AG08395 (cell line): ENCODE data around the gene TRIM15.

ENCODE experiments used
- DNase-seq: peaks from one replicate; pipeline ENCODE4 v3.0.0; 2012; ENCODE audit warnings: mixed read lengths, low spot score

The TRIM15 gene

GRCh38 chr6:30145818-30146217, 17.5 kb upstream of the TRIM15 start:
- no peak for DNase-seq

- no peak for DNase-seq
Observed at GRCh38 chr6:30147096-30147495, 16.2 kb upstream of the TRIM15 start.

- no peak for DNase-seq
Observed at GRCh38 chr6:30149234-30149633, 14.1 kb upstream of the TRIM15 start.

GRCh38 chr6:30149858-30150550, 13.3 kb upstream of the TRIM15 start:
- DNase-seq: no peak

- peak; percentile 26 for DNase-seq
Observed at GRCh38 chr6:30150671-30151395, 12.5 kb upstream of the TRIM15 start.

GRCh38 chr6:30151580-30151979, 11.8 kb upstream of the TRIM15 start:
- DNase-seq: no peak

- DNase-seq: no peak
Observed at GRCh38 chr6:30152016-30152673, 11.2 kb upstream of the TRIM15 start.

- DNase-seq: no peak
Observed at GRCh38 chr6:30152910-30153610, 10.3 kb upstream of the TRIM15 start.

GRCh38 chr6:30154061-30154460, 9.3 kb upstream of the TRIM15 start:
- no peak for DNase-seq

GRCh38 chr6:30154709-30155519, 8.4 kb upstream of the TRIM15 start:
- DNase-seq: peak; percentile 95

- no peak for DNase-seq
Observed at GRCh38 chr6:30155520-30156261, 7.7 kb upstream of the TRIM15 start.

- peak; percentile 39 for DNase-seq
Observed at GRCh38 chr6:30156262-30156599, 7.1 kb upstream of the TRIM15 start.

- DNase-seq: no peak
Observed at GRCh38 chr6:30156774-30157173, 6.6 kb upstream of the TRIM15 start.

- DNase-seq: peak; percentile 32
Observed at GRCh38 chr6:30157581-30157980, 5.8 kb upstream of the TRIM15 start.

- DNase-seq: no peak
Observed at GRCh38 chr6:30157999-30158398, 5.3 kb upstream of the TRIM15 start.

GRCh38 chr6:30158475-30159040, 4.8 kb upstream of the TRIM15 start:
- DNase-seq: no peak

- DNase-seq: no peak
Observed at GRCh38 chr6:30160008-30160784, 3.1 kb upstream of the TRIM15 start.

GRCh38 chr6:30160785-30161531, 2.4 kb upstream of the TRIM15 start, which contains the start of gene TRIM10:
TRIM10 (minus strand) TSS chr6:30161211; CDS start chr6:30160858, 353 bp downstream.
- no peak for DNase-seq
